Stimulated activated naive CD8-positive, alpha-beta T cell treated with anti-CD3 and anti-CD28 coated beads, Interleukin-15, amount 100 ng/mL, for 72 hours (primary cell): ENCODE data around the gene COQ9.
A peak's percentile ranks its signal among the peaks of the same experiment; 100 is the strongest.

Experiments
- ATAC-seq: fragments of 150-1000 bp; cut with Tn5 transposase; 2 replicates; pipeline ENCODE4 v1.10.0; 2021; ENCODE audit warnings: mild to moderate bottlenecking, moderate library complexity
- DNase-seq, 2 donors: peaks; one replicate each; pipeline ENCODE4 v3.0.0; 2021 to 2022
- H3K27ac Mint-ChIP-seq, 2 donors: one replicate each; pipeline ENCODE4 v1.8.0; 2022; ENCODE audit warnings: mild to moderate bottlenecking in 2 of 2, mixed read lengths in 2 of 2, moderate library complexity in 2 of 2
- H3K27me3 Mint-ChIP-seq: one replicate; pipeline ENCODE4 v1.8.0; 2022; ENCODE audit warnings: mixed read lengths
- H3K4me1 Mint-ChIP-seq: one replicate; pipeline ENCODE4 v1.8.0; 2022; ENCODE audit warnings: mild to moderate bottlenecking, mixed read lengths
- H3K4me3 Mint-ChIP-seq, 2 donors: one replicate each; pipeline ENCODE4 v1.8.0; 2022; ENCODE audit warnings: mild to moderate bottlenecking in 2 of 2, mixed read lengths in 2 of 2, moderate library complexity in 1 of 2
- H3K9me3 Mint-ChIP-seq, 2 donors: one replicate each; pipeline ENCODE4 v1.8.0; 2022; ENCODE audit warnings: mixed read lengths in 2 of 2

Gene COQ9

DNA sequence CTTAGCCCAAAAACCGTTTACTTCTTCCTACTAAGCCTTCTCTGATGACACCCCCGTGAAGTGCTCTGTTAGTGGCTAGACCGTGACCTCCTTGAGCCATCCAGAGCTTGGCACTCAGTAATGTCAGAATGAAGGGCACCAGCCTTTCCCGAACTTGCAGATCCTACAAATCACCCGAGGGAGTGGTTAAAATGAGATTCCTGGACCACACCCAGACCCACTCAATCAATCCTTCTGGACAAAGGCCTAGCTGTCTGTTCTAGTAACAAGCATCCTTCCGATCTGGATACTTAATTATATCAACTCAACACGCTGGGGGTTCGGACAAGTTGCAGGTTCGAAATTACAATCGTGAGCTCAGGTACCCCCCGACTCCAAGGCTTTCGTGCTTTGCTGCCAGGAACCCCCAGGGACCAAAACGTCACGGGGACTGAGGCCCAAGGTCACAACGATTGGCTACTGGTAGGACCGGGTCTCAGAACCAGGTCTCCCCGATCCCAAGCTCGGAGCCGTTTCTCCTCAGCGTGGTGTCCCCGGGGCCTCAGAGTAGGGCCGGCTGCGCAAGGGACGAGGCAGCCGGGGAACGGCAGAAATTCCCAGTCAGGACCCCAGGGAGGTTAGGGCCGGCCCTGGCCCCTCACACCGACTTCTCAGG lies 621 bp upstream of the COQ9 start:
- Mint-ChIP-seq H3K27me3 (no peaks in the 10 kb centered on the region), H3K9me3 (no peaks in the 10 kb centered on the region), H3K27ac (peak overlapping the region; percentile 96 to 98), H3K4me1 (peaks cover 41% of the 10 kb centered on the region), H3K4me3 (peak overlapping the region; percentile 90 to 95)
- peak; percentile 27 to 30 for DNase-seq
- ATAC-seq: peak; percentile 57

- Mint-ChIP-seq H3K27ac (no peak overlapping the region), H3K4me1 (peaks cover 21% of the 10 kb centered on the region), H3K4me3 (no peak overlapping the region), H3K27me3 (no peaks in the 10 kb centered on the region), H3K9me3 (no peaks in the 10 kb centered on the region)
- no peak for DNase-seq
- ATAC-seq: no peak
These were observed 4.7 kb downstream of the COQ9 start for GRCh38 chr16:57452021-57452420.

DNA sequence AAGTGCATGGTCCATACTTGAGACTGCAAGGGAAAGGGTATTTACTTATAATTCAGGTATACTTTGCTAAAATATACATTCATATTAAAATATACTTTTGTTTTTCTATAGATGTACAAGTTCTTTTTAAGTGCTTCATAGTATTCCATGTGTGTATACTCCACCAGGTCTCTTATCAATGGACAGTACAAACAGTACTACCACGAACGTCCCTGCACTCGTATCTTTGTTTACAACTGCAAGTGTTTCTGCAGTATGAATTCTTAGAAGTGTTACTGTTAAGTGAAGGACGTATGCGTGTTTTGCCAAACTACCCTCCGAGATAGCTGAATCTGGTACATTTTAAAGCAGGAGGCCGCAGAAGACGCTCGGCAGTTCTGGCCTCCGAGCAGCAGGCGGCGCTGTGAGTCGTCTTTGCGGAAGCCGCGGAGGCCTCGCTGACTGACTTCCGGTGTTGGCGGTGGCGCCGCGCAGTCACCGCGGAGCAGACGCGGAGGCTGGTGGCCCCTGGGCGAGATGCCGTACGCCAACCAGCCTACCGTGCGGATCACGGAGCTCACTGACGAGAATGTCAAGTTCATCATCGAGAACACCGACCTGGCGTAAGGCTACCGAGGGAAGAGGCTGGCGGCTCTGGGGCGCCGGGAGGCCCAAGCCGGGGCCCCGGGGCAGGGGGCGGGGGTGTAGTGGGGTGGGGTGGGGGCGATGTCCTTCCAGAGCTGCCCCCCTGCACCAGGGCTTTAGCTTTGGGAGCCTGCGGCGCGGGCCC lies 15.1 kb downstream of the COQ9 start, which contains the start of gene POLR2C:
Gene POLR2C (plus strand): TSS at position 471 of the 769 bp plus-strand sequence. CDS start 46 bp downstream, at position 517.
- H3K9me3 Mint-ChIP-seq: no peaks in the 10 kb centered on the region
- H3K27ac Mint-ChIP-seq: peak within 1 kb of the TSS; percentile 100
- peak; percentile 93 for DNase-seq
- peak within 1 kb of the TSS; percentile 99 to 100 for H3K4me3 Mint-ChIP-seq
- no peaks in the 10 kb centered on the region for H3K27me3 Mint-ChIP-seq
- ATAC-seq: peak; percentile 97
- H3K4me1 Mint-ChIP-seq: peaks cover 33% of the 10 kb centered on the region

DNA sequence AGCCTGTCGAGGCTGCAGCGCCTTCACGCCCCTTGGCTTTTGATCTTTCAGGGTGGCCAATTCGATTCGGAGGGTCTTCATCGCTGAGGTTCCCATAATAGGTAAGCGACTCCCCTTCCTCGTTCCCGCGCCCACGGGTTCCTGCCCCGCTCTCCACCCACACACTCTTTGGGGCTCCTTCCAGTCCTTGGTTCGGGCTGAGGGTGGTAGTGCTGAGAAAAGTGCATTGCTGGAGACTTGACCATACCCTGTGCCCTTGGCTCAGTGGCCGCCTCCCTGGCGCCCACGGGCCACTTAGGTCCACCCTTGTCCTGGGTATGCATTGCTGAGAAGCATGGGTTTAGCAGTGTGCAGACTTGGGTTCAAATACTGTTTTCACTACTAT lies 15.7 kb downstream of the COQ9 start:
- Mint-ChIP-seq H3K27ac (peak overlapping the region; percentile 93 to 100), H3K27me3 (no peaks in the 10 kb centered on the region), H3K4me1 (peaks cover 33% of the 10 kb centered on the region), H3K9me3 (no peaks in the 10 kb centered on the region), H3K4me3 (peak overlapping the region; percentile 99 to 100)
- ATAC-seq: peak; percentile 57
- no peak for DNase-seq

DNA sequence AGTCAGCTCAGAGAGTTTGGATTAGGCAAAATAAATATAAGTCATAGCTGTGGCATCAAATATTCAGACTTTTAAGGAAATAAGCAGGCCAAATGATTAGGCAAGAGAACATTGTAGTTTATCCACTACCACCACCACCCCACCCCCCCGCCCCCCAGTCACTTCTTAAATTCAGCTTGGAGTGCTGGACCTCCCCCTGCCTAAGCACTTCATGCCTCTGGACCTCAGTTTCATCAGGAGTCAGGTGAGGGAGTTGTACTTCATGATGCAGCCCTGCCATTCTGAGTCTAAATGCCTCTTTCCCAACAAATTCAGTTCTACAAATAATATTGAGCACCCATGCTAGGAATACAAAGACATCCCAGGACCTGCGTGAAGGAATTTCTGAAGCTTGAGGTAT lies 17.2 kb downstream of the COQ9 start:
- Mint-ChIP-seq H3K4me3 (no peak overlapping the region), H3K9me3 (no peaks in the 10 kb centered on the region), H3K4me1 (peaks cover 33% of the 10 kb centered on the region), H3K27ac (peak overlapping the region in 1 of 2 donors; percentile 41), H3K27me3 (no peaks in the 10 kb centered on the region)
- ATAC-seq: no peak
- DNase-seq: no peak

DNA sequence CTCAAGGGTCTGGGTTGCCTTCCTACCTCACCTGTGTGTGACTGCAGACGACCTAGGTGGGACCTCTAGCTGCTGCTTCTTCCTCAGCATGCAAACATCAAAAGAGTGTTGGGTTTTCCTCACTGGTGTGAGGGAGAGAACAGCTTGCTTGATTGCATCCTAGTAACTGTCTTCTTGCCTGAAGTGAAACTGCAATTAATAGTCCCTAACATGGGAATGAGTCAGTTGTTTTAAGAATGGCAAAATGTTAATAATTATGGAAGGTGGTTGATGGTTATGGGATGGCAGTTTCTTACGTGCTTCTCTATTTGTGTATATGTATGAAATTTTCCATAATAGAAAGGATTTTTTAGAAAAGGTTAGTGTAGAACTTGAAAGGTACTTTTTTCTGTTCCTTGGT lies 21.1 kb downstream of the COQ9 start:
- no peak overlapping the region for H3K27ac Mint-ChIP-seq
- no peaks in the 10 kb centered on the region for H3K9me3 Mint-ChIP-seq
- peaks cover 35% of the 10 kb centered on the region for H3K4me1 Mint-ChIP-seq
- no peaks in the 10 kb centered on the region for H3K27me3 Mint-ChIP-seq
- DNase-seq (no peak), ATAC-seq (no peak)
- H3K4me3 Mint-ChIP-seq: no peak overlapping the region

- H3K9me3 Mint-ChIP-seq: no peaks in the 10 kb centered on the region
- no peak overlapping the region for H3K27ac Mint-ChIP-seq
- H3K4me1 Mint-ChIP-seq: peaks cover 28% of the 10 kb centered on the region
- no peaks in the 10 kb centered on the region for H3K27me3 Mint-ChIP-seq
- H3K4me3 Mint-ChIP-seq: no peak overlapping the region
- DNase-seq: no peak
- ATAC-seq: no peak
These were observed 21.8 kb downstream of the COQ9 start for GRCh38 chr16:57469046-57469445.

GRCh38 chr16:57469917-57470470 lies 22.7 kb downstream of the COQ9 start:
- Mint-ChIP-seq H3K27ac (peak overlapping the region in 1 of 2 donors; percentile 79), H3K9me3 (no peaks in the 10 kb centered on the region), H3K4me3 (no peak overlapping the region)

DNA sequence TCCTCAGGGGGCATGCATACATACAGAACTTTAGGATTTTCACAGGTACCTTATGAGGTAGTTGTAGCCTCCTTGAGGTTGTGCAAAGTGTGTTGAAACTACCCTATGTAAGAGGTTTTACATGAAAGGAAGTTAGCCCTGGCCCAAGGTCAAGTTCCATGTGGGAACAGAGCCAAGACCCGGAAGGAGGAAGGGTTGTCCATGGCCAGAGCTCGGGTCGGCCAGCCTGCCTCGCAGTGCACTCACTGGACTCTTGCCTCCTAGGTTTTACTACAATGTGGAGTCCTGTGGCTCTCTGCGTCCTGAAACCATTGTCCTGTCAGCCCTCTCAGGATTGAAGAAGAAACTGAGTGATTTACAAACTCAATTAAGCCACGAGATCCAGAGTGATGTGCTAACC lies 23.4 kb downstream of the COQ9 start:
- Mint-ChIP-seq H3K27me3 (no peaks in the 10 kb centered on the region), H3K27ac (peak overlapping the region in 1 of 2 donors; percentile 61), H3K4me3 (no peak overlapping the region), H3K4me1 (peaks cover 24% of the 10 kb centered on the region), H3K9me3 (no peaks in the 10 kb centered on the region)
- DNase-seq (no peak), ATAC-seq (no peak)

More at GRCh38 chr16:57469917-57470470, 22.7 kb downstream of the COQ9 start:
- Mint-ChIP-seq H3K4me1 (peaks cover 24% of the 10 kb centered on the region), H3K27me3 (no peaks in the 10 kb centered on the region)
- no peak for DNase-seq
- ATAC-seq: no peak

GRCh38 chr16:57471209-57471608 lies 23.9 kb downstream of the COQ9 start:
- DNase-seq (no peak), ATAC-seq (no peak)
- H3K4me3 Mint-ChIP-seq: no peak overlapping the region
- H3K27ac Mint-ChIP-seq: no peak overlapping the region
- H3K9me3 Mint-ChIP-seq: no peaks in the 10 kb centered on the region
- no peaks in the 10 kb centered on the region for H3K27me3 Mint-ChIP-seq
- peaks cover 24% of the 10 kb centered on the region for H3K4me1 Mint-ChIP-seq

DNA sequence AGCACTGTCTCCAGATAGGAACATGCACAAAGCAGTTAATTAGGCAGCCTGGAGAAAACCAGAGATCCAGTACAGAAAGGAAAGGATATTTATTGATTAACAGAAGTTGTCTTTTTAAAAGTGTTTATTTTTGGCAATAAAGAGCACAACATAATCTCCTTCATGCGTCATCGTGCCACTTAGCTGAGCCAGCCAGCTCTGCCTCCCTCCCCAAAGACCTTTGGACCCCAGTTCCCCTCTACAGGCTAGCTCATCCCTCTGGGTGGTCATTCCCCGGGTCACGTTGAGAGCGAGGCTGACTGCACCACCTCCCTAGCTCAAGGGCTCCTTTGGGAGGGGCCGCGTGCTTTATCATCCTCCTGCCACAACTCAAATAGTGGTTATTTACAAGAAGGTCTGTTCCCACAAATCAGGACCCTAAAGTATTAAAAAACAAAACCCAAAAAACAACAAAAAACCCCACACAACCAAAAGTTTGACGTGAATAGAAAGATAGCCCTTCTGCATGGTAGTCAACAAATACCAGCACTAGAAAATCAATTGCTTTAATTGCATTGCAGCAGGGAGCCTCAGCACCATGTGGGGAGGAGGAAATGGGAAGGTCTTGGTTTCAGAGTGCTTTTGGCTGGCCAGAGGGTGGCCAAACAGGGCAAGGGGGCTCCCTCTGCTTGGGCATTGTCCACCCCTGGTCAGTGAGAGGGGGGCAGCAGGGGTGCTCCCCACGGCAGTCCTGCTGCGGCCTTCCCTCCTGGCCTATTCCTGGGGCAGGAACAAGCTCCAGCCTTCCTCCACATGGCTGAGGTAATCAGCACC lies 24.8 kb downstream of the COQ9 start:
- ATAC-seq (no peak), DNase-seq (no peak)
- no peak overlapping the region for H3K27ac Mint-ChIP-seq
- H3K4me3 Mint-ChIP-seq: no peak overlapping the region
- no peaks in the 10 kb centered on the region for H3K27me3 Mint-ChIP-seq
- H3K9me3 Mint-ChIP-seq: no peaks in the 10 kb centered on the region
- H3K4me1 Mint-ChIP-seq: peaks cover 28% of the 10 kb centered on the region

- Mint-ChIP-seq H3K9me3 (no peaks in the 10 kb centered on the region), H3K27ac (peak overlapping the region in 1 of 2 donors; percentile 52), H3K4me3 (no peak overlapping the region), H3K27me3 (no peaks in the 10 kb centered on the region), H3K4me1 (peaks cover 28% of the 10 kb centered on the region)
- DNase-seq: no peak
- ATAC-seq: no peak
These were observed 25.4 kb downstream of the COQ9 start for GRCh38 chr16:57472665-57473060.

DNA sequence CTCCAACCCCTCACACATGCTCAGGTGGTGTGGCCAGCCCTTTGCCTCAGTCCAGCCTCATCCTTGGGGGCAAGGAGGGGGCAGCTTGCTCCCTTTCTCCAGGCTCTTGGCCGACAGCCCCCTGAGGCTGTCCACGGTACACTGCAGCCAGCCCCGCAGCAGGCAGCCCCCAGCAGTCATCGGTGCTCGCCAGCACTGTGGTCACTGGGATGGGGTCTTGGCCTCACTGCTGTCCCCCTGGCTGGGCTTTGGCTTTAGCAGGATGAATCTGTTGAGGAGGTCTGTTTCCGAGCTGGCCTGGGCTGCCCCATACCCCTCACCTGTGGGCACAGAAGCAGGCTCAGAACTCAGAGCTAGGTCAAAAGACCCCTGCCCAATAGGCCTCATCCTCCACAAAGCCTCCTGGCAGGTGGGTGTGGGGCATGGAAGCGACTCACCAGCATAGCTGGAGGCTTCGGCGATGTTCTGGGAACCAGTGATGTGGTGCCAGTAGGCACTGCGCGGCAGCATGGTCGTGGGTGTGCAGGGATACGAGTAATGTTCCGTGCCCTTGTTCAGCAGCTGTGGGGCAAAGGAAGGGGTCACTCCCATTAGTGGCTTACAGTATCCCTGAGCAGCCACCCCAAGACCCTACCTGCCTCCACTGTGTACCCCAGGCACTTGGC lies 26.0 kb downstream of the COQ9 start:
- H3K4me3 Mint-ChIP-seq: no peak overlapping the region
- H3K4me1 Mint-ChIP-seq: peaks cover 28% of the 10 kb centered on the region
- H3K9me3 Mint-ChIP-seq: no peaks in the 10 kb centered on the region
- ATAC-seq: no peak
- no peak overlapping the region for H3K27ac Mint-ChIP-seq
- H3K27me3 Mint-ChIP-seq: no peaks in the 10 kb centered on the region
- DNase-seq: no peak

GRCh38 chr16:57473906-57474305 lies 26.6 kb downstream of the COQ9 start:
- Mint-ChIP-seq H3K27ac (no peak overlapping the region), H3K4me3 (no peak overlapping the region), H3K9me3 (no peaks in the 10 kb centered on the region), H3K27me3 (no peaks in the 10 kb centered on the region), H3K4me1 (peaks cover 28% of the 10 kb centered on the region)
- no peak for ATAC-seq
- DNase-seq: no peak
